ENCODE results near the gene SEL1L3.

Gene SEL1L3

DNA sequence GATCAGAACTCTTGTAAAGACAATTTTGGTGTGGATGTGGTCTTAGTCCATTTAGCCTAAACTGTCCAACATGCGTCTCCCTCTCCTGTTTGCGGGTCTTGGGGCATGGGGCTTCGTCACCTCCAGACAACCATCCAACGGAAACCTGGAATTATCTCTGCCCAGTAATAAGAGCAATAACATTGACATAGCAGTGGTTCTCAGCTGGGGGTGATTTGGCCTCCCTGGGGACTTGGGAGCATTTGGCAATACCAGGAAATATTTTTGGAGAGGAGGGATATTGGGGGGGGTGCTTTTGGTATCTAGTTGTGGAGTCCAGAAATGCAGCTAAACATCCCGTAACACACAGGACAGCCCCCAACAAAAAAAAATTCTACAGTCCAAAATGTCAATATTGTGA lies 47.2 kb downstream of the SEL1L3 start:
- no peak for DNase-seq

DNA sequence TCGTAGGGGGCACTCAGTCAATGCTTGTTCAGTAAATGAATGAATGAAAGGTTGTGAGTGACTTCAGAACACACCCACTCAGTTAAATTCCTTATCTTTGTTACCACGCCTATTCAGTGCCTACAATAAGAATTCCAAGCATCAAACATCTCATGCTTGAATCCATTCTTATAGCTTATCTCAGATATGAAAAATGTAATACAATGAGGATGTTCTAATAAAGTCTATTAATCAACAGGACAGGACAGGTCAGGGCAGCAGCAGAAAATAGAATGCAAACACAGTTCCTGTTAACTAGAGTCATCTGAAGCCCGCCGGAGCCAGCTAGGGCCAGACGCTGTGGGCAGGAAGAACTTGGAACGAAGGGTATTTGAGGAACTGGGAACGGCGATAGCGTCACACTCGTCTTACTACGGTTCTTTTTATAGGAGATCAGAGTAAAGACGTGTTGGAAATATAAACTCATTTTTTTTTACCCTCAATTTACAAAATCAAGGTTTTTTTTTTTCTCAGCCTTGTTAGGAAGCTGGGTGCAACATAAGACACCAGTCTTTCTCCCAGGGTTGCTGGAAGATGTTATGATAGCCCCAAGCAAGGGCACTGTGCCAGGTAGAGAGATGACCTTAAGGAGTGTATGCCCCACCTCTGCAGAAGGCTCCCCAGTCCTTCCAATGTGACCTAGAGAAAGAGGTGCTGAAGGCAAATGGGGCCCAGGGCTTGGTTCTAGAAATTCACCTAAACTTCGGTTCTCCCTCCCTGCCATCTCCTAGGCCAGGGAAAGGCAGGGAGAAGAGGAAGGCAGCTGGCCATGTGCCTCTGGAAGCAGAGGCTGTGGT lies 48.3 kb downstream of the SEL1L3 start:
- DNase-seq, result no peak

DNA sequence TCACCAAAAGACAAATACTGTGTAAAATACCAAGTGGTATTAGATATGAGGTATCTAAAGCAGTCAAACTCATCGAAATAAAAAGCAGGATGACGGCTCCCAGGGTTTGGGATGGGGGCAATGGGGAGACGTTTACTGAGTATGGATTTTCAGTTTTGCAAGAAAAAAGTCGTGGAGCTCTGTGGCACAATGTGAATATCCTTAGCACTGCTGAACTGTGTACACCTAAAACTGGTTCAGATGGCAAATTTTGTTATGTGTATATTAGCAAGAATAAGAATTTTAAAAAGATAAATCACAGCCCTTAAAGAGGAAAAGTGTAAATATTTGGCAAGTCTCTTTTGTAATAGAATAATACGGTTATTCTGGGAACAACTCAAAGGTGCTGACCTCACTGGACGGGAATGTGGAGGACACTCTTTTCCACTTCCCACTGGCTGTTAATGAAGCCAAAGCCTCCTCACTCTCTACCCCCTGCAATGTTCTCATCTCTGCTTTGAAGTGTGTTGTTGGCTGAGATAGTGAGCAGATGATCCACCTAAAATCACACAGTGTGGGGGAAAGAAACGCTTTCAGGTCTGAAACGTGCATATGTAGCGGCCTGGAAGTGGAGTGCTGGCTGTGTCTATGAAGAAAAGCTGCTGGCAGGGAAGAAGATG lies 49.2 kb downstream of the SEL1L3 start:
- DNase-seq, result no peak

GRCh38 chr4:25811841-25812240 lies 50.9 kb downstream of the SEL1L3 start:
- DNase-seq, result no peak

DNA sequence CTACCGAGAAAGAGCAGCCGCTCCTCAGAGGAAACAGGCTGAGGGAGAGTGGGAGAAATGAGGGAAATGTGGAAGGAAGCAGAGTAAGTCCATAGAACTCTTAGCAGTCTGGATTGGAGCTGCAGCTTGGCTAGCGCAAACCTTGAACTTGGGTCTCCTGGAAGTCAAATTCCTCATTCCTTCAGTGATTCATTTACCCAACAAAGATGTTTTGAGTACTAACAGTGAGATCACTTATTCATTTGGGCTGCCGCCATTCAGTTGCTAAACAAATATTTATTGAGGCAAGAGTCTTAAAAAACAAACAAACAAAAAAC lies 51.5 kb downstream of the SEL1L3 start:
- no peak for DNase-seq

DNA sequence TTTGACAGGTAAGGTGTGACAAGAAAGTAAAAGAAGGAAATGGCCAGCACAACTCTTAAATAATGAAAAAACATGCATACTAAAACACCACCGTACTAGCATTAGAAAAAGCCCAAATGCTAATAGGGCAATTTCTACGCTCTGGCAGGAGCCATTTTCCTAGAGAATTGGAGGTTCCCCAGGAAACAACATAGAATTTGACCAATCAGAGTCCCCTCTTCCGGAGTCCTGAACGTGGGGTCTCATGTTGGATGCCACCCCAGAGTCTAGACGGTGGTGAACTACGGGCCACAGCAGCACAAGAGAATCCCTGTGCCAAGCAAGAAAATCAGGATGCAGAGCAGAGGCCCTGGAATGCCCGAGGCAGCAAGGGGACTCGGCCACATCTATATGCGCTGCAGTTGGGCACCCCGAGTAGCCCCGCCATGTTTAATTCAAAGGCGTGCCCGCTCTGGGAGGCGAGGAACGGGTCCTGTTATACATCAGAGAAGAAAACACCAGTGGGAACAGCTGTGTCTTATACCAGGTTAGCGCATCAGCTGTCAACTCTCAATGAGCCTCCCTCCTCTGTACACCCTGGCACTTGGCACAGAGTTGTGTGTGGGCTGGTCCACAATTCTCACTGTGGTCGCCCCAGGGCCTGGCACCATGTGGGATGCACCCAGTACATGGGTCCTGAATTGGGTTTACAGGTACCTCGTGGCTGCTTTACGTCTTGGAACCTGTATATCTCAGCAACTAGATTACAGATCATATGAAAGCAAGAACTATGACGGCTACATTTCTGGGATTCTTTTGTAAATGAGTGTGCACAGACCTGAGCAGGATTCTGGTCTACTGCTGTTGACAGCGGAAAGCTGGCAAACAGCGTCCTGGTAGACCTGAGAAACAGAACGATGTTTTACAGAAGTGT lies 52.1 kb downstream of the SEL1L3 start:
- DNase-seq, result no peak

DNA sequence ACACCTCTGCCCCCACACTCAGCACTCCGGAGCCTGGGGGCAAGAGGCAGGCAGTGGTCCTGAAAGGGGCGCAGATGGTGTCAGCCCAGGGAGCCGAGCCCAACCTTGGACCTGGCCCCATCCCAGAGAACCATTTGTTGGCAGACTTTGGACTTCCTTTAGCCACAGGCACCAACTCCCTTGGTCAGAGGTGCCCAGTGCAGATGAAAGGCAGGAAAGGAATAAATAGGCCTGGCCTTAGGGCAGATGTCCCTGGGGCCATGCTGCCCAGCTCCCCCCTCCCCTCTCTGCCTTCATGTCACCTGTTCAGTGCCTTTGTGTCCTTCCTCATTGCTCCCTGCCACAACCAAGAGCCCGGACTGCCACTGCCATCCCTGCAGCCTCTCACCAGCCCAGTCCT lies 52.8 kb downstream of the SEL1L3 start:
- no peak for DNase-seq

- DNase-seq, result no peak
These were observed 55.6 kb downstream of the SEL1L3 start for GRCh38 chr4:25807102-25807728.

DNA sequence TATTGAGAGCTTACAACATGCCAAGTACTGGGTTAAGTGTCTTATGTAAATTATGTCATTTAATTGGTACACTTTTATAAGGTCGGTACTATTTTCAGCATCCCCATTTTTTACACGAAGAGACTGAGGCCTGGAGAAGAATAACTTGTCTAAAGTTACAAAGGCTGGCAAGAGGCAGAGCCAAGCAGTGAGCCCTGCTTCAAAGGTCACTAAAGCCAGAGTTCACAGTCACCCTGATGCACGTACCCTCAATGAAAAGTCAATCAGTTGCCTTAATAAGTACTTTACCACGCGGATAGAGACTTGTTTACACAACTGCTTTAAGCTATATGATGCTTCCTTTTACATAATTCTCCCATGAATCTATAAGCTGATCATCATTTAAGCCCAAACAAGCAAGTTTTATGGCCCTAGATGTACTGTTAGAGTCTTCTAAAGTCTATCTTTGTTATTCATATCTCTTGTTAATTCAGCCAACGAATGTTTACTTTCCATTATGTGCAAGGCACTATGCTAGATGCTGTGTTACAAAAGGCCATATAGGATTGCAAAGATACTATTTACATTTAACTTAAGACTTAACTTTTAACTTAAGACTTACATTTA lies 57.4 kb downstream of the SEL1L3 start:
- no peak for DNase-seq

- no peak for DNase-seq
These were observed 59.0 kb downstream of the SEL1L3 start for GRCh38 chr4:25803720-25804225.

- DNase-seq, result no peak
These were observed 61.2 kb downstream of the SEL1L3 start for GRCh38 chr4:25801594-25801993.

GRCh38 chr4:25800245-25800644 lies 62.5 kb downstream of the SEL1L3 start:
- no peak for DNase-seq

- DNase-seq, result no peak
These were observed 63.3 kb downstream of the SEL1L3 start for GRCh38 chr4:25799522-25799921.

- DNase-seq, result no peak
These were observed 65.7 kb downstream of the SEL1L3 start for GRCh38 chr4:25797136-25797535.

DNA sequence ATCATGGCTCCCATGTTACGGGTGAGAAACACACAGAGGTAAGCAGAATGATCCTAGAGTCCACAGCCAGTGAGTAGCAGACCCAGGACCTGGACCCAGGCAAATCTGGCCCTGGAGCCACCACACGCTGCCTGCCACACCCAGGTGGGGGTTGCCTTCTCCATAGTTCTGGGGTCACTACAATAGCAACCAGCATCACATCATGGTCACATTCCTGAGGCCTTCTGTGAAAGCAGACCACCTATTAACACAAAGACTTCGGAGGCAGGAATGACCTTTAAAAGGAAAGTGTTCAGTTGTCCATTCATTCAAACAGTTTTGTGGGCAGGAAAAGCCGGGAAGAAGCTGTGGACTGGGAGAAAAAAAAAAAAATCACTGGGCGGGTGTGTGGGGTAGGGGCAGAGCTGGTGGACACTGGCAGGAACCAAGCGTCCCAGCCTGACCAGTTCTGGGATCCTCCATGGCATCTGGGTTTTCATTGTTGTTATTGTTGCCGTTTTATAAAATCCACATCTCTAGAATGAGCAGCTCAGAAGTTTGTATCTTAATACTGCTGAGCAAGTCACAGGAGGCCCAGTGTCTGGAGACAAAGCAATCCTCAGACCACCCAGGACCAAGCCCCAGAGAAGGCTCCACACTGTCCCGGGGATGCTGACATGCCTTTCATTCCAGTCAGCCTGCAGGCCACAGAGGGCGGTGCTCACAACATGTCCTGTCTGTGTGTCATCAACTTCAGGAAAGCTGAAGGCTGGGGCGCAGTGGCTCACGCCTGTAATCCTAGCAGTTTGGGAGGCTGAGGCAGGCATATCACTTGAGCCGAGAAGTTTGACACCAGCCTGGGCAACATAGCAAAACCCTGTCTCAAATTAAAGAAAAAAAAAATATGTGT lies 67.0 kb downstream of the SEL1L3 start:
- DNase-seq, result no peak

DNA sequence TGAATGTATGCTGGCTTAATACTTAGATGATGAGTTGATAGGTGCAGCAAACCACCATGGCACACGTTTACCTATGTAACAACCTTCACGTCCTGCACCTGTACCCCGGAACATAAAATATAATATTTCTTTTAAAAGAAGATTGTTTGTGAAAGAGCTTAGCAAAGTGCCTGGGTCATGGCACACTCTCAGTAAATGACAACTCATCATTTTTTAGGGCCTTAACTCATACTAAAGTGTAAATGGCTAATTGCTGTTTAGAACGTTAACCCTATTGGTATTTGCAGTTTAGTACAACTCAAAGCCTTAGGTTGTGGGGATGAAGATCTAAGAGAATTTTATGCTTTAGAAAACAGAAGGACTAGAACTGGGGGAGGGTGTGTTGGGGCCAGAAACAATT lies 67.7 kb downstream of the SEL1L3 start:
- DNase-seq, result no peak

- DNase-seq, result no peak
These were observed 69.9 kb downstream of the SEL1L3 start for GRCh38 chr4:25792876-25793275.

- no peak for DNase-seq
These were observed 70.5 kb downstream of the SEL1L3 start for GRCh38 chr4:25792200-25792791.

GRCh38 chr4:25790024-25790423 lies 72.8 kb downstream of the SEL1L3 start:
- DNase-seq, result no peak

GRCh38 chr4:25788703-25789238 lies 74.0 kb downstream of the SEL1L3 start:
- DNase-seq, result no peak
